ENCODE data around the gene CLP1. TPM values are rescaled to one million over a fixed set of nuclear protein-coding genes. Genes with fewer than 3 reads are reported as not detected.

The CLP1 gene
- 10.0 TPM for total RNA-seq

DNA sequence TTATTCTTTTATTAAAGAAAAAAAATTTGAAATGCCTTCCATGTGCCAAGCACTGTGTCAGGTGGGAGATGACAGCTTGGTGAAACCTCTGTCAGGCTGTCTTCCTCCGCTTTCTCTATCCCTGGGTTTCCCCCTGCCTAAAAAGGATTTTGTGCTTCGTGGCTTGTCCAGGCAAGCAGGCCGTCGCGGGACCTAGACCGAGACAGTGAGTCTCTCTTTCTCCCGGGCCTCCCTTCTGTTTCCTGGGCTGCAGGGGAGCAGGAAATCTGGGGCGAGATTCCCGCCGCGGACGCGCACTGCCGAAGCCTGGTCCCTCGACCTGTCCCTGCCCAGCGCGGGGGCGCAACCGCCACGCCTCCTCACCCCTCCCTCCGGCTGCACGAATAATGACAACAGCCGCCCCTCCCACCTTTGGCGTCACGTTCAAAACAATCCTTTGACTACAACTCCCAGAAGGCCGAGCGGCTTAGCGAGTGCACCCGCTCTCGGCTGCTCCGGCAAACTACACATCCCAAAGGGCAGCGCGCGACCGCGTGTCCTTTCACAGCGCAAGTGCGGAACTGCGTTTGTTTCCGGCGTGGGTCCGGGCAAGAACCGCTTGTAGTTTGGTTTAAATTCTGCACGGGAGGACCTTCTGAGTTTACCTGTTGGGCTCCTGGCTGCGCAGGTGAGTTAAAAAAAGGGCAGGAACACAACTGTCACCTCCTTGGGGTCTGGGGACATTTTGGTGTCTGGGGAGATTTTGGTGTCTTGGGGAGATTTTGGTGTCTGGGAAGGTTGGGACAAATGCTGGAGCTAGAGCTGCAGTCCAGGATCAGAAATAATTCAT lies at the start of gene CLP1:
Gene CLP1, plus strand, starts transcription at position 569 of the 829 bp plus-strand sequence. CDS start 1,715 bp downstream, outside the sequence.
- peak; percentile 100 for DNase-seq (ENCODE audit: low spot score)

DNA sequence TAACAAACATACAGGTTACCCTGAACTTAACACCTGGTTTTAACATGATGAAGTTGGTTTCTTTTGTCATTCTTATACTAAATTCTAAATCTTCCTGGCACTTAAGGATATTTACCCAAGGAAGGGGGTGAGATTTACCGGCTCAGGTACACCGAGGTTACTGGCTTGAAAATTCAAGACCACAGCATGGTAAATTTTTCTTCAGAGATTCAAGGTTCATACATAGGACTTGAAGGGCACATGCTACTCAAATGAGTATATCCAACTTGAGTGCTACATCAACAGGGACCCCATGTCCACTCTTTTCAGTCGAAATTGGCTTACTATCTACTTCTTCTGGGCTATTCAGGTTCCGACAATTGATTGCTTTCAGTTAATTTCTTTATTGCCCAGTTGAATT lies 47.4 kb upstream of the CLP1 start:
- DNase-seq (ENCODE audit: low spot score): no peak

DNA sequence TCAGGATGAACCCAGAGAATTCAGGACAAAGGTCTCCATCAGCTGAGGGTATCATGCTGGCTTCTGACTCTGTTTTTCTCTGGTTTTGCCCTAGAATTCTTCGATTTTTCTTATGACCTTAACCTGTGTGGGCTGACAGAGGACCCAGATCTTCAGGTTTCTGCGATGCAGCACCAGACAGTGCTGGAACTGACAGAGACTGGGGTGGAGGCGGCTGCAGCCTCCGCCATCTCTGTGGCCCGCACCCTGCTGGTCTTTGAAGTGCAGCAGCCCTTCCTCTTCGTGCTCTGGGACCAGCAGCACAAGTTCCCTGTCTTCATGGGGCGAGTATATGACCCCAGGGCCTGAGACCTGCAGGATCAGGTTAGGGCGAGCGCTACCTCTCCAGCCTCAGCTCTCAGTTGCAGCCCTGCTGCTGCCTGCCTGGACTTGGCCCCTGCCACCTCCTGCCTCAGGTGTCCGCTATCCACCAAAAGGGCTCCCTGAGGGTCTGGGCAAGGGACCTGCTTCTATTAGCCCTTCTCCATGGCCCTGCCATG lies 43.3 kb upstream of the CLP1 start:
- DNase-seq (ENCODE audit: low spot score): no peak

DNA sequence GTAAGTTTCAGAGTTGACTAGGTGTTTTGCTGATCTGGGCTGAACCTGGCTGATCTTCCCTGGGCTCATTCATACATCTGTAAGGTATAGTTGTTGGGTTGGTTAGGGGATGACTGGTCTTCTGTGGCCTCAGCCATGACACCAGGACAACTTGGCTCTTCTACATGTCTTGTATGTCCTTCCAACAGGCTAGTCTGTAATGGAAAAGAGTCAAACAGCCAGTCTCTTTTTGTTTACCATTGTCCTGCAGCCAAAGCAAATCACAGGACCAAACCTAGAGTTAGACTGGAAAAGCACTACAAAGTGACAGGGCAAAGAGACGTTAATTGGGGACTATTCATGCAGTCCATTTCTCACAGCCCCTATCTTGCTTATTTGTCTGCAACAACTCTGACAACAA lies 42.3 kb upstream of the CLP1 start:
- DNase-seq (ENCODE audit: low spot score): no peak

DNA sequence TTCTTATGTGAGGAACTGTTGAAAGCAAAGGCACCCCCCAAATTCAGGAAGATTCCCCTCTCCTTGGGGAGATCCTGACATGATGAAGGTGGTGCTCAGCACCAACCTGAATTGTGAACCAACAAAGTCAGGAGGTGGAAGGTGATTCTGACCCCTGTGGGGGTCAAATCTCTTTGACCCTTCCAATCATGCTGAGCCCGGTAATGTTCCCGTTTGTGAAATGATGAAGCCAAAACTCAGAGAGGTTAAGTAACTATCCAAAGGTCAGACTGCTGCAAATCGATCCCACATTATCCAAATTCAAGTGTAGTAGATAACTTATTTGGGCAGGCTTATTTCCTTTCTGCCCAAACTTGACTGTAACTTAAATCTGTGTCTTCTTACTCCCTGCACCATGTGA lies 41.0 kb upstream of the CLP1 start:
- DNase-seq (ENCODE audit: low spot score): no peak

DNA sequence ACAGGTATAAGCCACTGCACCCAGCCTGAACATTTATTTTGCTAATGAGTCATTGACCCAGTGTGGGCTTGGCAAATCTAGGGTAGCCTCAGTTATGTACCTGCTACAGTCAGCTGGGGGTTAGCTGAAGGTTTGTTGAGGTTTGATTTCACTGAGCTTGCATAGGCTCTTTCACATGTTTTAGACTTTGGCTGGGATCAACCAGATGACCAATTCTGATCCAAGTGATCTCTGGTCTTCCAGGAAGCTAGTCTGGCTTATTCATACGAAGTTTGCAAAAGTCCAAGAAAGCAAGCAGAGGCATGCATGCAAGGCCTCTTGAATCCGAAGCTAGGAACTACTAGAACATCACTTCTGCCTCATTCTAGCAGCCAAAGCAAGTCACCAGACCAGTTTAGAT lies 39.1 kb upstream of the CLP1 start:
- no peak for DNase-seq (ENCODE audit: low spot score)

DNA sequence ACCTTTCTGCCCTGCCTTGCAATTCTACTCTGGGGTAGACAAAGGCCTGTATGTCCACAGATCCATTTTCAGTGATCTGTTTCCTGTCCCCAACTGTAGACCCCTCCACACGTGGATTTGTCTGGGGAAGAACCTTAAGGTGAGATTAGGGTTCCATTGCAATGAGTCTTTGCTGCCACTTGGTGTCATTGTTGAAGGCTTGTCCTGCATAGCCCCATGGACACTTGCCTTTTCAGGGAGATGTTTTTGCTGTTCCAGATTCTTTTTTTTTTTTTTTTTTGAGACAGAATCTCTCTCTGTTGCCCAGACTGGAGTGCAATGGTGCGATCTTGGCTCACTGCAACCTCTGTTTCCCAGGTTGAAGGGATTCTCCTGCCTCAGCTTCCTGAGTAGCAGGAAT lies 38.2 kb upstream of the CLP1 start:
- DNase-seq (ENCODE audit: low spot score): no peak

DNA sequence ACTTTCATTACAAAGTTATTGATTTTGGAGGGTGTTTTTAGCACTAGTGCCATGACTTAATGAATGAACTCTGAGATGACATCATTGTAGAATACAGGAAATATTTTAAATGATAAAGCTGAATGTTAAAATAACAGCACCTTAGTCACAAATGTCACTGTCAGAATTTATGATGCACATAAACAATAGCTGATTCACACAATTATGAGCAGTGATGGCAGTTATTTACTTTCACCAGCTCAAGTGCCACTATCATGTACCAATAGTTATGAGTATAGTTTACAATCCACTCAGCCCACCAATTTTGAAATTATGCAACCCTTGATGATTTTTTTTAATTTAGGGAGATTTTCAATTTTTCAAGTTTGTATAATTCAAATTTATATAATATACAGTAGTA lies 37.1 kb upstream of the CLP1 start:
- DNase-seq (ENCODE audit: low spot score): no peak

DNA sequence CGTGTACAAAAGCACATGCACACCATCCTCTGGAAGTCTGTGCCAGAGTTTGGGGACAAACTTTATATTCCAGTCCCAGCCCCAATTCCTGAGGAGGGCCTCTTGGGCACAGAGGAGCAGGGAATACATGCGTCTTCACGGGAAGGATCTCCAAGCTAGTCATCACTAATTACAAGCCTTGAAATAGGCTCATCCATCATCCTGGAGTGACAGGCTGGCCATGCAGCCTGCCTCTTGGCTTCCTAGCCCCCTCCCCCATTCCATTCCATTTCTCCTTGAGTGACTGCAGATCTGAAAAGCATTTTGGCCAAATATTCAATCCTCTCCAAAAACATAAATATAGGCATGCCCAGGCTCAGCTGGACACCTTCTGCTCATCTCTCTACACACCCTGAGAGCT lies 35.3 kb upstream of the CLP1 start:
- DNase-seq (ENCODE audit: low spot score): no peak

DNA sequence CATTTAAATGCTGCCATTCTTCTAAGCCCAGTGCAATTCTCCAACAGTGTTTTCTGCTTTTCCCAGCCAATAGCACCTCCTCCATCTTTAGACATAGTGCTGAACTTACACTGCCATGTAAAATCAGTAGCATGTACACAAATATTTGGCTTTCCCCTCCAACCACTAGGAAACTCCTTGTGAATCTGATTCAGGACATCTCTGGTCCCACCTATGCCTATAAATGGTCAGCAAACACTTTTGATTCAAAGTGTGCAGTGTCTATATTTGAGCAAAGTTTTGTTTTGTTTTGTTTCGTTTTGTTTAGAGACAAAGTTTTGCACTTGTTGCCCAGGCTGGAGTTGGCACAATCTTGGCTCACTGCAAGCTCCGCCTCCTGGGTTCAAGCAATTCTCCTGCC lies 32.7 kb upstream of the CLP1 start:
- no peak for DNase-seq (ENCODE audit: low spot score)

DNA sequence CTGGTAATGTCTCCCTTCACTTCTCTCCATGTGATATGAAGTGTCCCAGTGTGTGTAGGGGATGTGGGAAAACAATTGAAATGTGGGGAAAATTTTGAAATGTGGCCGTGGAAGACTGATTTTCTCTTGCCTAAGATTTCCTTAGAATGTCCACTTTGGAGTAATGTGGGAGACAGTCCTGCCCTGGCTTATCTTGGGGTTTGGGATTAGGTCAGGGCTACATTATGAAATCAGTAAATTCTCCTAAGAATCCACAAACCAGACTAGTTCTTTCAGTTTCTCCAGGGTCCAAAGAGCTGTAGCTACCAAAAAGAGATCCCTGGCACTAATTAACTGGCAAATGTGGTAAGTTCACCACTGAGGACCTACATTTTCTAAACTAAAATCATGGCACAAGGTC lies 30.7 kb upstream of the CLP1 start:
- no peak for DNase-seq (ENCODE audit: low spot score)

DNA sequence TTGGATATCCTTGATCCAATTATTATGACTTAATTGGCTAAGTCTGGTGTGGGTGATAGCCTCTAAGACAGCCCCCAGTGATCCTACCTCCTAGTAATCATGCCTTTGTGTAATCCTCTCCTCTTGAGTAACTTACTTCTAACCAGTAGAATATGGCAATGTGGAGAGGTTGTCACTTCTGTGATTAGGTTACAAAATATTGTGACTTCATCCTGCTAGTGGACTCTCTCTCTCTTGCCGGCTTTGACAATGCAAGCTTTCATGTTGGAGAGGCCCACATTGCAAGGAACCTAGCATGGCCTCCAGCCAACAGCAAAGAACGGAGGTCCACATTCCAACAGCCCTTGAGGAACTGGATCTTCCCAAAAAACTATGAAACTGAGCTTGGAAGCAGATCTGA lies 27.4 kb upstream of the CLP1 start:
- DNase-seq (ENCODE audit: low spot score): no peak

DNA sequence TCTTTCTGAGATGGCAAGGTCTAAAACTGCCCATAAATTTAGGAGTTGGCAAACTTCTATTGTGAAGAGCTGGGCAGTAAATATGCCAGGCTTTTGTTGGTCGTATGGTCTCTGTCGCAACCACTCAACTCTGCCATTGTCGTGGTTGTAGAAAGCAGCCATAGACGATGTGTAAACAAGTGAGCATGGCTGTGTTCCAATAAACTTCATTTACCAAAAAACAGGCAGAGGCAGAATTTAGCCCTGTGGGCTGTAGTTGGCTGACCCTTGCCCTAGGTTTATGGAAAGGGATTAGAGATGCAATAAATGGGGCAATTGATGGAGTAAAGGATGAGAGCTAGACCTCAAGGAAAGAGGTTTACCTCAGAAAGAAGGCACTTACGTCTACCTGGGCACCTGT lies 25.4 kb upstream of the CLP1 start:
- DNase-seq (ENCODE audit: low spot score): no peak

DNA sequence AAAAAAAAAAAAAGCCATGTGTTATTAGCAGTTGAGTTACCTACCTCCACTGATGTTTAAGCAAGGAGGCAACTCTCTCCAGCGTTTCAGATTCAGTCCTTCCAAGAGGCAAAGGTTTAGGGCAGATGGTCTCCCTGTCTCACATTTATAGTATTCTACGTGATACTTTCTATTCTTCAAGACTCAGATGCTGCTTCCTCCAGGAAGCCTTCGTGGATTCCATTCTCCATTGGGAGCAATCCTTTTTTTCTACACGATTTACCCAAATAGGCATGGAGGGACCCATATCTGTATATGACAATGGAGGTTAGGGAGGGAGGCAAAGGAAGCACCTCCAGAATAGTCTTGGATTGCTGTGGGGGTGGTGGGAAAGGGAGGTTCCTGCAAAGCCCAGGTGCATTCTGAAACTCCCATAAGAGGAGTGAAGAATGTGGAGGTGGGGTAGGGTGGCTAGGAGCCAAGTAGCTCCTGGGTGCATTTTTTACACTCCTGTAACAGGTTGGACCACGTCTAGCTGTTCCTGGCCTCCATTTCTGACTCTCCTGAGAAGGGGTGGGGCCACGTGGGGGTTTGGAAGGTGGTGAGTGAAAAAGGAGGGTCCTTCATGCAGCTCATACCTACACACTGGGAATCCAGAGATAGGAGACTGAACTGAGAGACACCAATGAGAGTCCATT lies 24.0 kb upstream of the CLP1 start:
- DNase-seq (ENCODE audit: low spot score): no peak

DNA sequence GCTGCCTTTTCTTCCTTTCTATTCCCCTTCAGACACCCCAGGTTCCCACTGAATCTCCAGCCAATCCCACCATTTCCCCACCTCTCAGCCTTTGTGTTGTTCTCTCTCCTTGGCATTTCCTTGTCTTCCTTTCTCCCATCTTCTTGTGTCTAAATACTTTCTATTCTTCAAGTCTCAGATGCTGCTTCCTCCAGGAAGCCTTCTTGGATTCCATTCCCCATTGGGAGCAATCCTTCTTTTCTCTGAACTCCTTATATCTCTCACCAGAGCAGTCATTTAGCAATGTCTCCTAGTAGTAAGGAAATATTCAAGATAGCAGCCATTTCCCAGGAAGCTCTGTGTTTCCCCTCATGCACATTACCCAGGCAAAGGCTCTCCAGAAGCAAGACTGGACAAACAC lies 23.3 kb upstream of the CLP1 start:
- no peak for DNase-seq (ENCODE audit: low spot score)

DNA sequence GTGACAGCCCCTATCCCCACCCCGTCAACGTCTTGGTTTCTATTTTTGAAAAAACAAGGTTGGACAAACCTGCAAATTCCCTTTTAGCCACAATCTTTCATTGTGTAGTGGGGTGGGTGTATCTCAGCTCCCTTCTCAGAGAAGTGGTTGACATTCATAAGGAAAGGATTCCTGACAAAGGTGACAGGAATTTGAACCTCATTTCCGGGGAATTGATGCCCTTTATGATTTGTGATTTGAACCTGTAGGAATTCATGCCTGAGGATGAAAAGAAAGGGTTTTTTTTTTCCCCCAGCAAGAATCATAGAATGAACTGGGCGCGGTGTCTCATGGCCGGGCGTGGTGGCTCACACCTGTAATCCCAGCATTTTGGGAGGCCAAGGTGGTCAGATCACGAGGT lies 22.3 kb upstream of the CLP1 start:
- no peak for DNase-seq (ENCODE audit: low spot score)

DNA sequence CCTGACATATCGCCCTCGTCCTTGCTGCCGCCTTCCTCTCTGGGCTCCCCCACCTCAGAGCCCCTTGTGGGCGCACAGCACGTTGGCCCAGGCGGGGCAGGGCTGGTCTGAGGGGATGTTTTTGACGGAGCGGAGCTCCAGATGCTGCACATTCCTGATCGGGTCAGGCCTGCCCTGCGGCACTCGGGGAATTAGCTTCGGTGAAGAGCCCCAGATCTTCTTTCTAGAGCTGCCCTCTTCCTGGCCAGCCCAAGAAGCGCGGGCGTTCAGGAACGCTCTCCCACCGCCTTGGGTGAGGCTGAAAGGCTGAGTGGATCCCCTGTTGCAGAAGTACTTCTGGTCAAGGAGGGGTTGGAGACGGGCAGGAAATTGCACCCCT lies 19.9 kb upstream of the CLP1 start:
- no peak for DNase-seq (ENCODE audit: low spot score)

DNA sequence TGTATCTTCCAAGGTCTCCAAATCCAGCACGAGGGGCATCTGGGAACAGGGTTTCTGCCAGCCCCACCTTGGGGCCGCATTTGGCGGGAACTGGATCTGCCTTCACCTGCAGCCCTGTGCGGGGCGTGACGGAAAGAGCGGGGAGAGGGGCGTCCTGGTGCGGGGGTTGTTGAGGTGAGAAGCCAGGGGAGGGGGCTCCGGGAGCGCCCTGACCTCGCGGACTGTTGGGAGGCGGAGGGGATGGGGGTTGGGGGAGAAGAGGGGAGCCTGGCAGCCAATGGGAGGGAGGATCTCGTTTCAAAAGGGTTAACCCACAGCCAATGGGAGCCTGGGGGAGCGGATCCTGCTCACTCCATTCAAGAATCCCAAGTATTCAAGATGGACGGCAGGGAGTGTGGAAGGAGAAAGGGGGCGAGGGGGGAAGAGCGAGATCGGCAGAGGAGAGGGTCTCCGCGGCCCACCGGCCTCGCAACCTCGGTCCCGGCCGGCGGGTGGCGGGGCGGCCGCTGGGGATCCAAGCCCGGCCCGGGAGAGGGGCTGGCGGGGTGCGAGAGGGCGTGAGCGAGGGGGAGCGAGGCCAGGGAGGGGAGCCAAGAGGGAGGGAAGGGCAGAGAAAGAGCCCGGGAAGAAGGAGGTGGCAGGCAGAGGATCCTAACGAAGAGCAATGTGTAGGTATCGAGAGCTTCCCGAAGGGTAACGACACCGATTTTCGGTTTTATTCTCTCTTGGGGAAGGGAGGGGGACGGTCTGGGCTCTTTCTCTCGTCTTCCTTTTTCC lies 19.4 kb upstream of the CLP1 start:
- DNase-seq (ENCODE audit: low spot score): peak; percentile 79

DNA sequence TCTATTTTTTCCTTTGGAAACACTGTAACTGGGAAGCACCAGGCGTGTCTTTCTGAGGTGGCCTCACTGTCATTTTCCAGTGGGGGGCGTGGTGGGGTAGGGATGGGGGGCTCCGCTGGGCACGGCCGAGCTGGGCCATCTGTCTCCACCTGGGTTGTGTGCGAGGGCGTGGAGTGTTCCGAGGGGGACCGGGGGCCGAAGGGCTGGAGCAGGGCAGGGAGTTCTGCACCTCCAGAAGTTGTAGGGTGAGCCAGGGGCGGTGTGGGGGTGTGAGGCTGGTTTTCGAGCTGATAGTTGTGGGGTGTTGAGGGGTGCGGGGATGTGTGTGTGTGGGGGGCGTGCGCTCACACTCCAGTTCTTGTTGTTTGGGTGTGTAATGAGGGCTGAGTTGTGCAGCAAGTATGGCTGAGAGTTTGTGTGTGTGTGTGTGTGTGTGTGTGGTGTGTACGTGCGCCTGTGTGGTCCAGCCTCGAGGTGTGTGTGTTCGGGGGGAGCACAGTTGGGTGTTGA lies 18.7 kb upstream of the CLP1 start:
- no peak for DNase-seq (ENCODE audit: low spot score)

DNA sequence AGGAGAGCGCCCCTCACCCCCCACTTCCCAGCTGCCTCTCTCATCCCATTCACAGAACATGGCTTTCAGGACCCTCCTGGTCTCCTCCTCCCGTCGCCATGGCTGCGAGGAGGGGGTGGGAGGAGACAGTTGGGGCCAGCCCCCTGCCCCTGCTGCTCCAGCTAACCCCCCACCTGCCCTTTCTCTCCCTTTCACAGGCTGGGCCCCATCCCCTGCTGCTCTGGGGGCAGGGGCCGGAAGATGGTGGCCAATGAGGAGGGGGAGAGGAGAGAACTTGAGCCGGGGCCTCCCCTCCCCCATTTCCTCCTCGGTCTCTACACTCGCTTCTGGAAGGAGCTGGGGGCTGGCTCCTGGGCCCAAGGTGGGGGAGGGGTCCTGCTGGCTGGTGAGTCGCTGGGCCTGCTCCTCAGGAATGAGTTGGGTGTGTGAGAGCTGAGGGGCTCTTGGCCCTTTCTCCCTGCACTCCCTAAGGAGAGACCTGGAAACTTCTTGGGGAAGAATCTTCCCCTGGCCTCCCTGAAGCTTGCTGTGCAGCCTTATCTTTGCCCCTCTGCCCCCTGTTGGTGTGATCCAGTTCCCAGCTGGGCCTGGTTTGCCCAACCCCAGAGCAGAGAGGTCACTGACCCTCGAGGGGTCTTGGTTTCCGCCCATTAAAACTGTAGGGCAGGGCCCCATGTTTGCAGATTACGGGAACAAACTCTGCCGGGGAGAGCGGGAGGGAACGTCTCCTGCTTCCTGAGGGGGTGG lies 18.1 kb upstream of the CLP1 start:
- no peak for DNase-seq (ENCODE audit: low spot score)

DNA sequence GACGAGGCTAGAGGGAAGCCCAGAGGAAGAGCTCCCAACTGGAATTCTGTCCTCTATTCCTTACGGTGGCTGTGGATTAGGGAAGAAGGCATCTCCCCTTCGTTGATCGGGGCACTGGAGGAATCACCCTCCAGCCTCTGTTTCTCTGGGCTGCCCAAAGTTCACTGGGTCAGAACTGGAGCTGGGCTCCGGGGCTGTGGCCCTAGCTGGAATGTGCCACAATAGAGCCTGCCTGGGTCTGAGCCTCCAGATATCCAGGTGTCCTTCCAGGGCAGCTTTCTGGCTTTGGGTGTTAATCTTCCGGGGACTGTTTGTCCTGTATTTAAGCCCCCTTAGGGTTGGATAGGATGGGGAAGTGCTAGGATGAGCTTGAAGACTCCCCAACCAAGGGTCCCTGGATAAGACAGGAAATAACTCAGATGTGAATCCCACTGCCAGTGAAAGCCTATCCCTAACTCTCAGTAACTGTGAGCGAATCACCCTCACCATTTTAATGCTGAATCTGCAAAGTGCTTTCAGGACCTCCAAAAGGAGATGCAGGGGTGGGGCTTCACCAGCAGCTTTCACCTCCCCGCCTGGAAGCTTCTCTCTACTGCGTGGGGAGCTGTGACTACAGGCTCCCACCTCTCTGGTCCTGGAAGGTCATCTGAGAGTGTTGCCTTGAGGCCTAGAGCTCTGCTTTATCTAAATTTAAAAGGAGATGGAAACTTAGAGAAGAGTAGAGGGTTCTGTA lies 17.3 kb upstream of the CLP1 start:
- DNase-seq (ENCODE audit: low spot score): no peak

All from ureter (tissue), 1 donor.